Measurements from ENCODE around the gene SVOP.

DNA sequence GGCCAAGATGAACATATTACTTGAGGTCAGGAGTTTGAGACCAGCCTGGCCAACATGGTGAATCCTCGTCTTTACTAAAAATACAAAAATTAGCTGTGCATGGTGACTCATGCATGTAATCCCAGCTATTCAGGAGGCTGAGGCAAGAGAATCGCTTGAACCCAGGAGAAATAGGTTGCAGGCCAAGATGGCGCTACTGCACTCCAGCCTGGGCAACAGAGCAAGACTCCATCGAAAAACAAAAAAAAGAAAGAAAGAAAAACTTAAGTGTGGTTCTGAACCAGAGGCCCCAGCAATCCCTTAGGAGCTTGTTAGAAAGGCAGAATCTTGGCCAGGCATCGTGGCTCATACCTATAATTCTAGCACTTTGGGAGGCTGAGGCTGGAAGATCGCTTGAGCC is 24.5 kb downstream of the SVOP start:
- no peak for TF ChIP-seq EP300 (IDR thresholded peaks at IDR 0.05)
- TF ChIP-seq, protein P1, sequence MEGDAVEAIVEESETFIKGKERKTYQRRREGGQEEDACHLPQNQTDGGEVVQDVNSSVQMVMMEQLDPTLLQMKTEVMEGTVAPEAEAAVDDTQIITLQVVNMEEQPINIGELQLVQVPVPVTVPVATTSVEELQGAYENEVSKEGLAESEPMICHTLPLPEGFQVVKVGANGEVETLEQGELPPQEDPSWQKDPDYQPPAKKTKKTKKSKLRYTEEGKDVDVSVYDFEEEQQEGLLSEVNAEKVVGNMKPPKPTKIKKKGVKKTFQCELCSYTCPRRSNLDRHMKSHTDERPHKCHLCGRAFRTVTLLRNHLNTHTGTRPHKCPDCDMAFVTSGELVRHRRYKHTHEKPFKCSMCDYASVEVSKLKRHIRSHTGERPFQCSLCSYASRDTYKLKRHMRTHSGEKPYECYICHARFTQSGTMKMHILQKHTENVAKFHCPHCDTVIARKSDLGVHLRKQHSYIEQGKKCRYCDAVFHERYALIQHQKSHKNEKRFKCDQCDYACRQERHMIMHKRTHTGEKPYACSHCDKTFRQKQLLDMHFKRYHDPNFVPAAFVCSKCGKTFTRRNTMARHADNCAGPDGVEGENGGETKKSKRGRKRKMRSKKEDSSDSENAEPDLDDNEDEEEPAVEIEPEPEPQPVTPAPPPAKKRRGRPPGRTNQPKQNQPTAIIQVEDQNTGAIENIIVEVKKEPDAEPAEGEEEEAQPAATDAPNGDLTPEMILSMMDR (IDR thresholded peaks at IDR 0.05) = no peak
